Measurements from ENCODE around the gene GALNT18. TPM values are rescaled to one million over a fixed set of nuclear protein-coding genes. Genes with fewer than 3 reads are reported as not detected.
A peak's percentile ranks its signal among the peaks of the same experiment; 100 is the strongest.

The GALNT18 gene
- total and polyA plus RNA-seq, 2 experiments from 2014 or later = 4.3 to 10.8 TPM

- Mint-ChIP-seq H3K4me1 (peaks cover 37% of the 10 kb centered on the region), H3K9me3 (no peaks in the 10 kb centered on the region), H3K27ac (no peak overlapping the region), H3K36me3 (ENCODE audit: low read depth) (no peaks in the 10 kb centered on the region), H3K27me3 (ENCODE audit: insufficient read depth, low read depth, poor library complexity) (peaks cover 24% of the 10 kb centered on the region), H3K4me3 (no peak overlapping the region)
- Histone ChIP-seq H3F3A (replicated peaks; ENCODE audit: low read depth) (no peaks in the 10 kb centered on the region), H4K20me1 (replicated peaks; ENCODE audit: insufficient read depth) (peaks cover 1% of the 10 kb centered on the region; the same call in 1 of the 2 replicates), H3K79me2 (replicated peaks; ENCODE audit: insufficient read depth) (no peaks in the 10 kb centered on the region), H3K4me2 (0 out of 2 replicates have a peak overlapping the region, but pooled peaks have one; percentile 34), H3K27me3 (ENCODE audit: insufficient read depth) (peaks cover 69% of the 10 kb centered on the region), H2AFZ (no peak overlapping the region; the same call in 1 of the 2 replicates), H3K4me1 (ENCODE audit: insufficient read depth) (peaks cover 35% of the 10 kb centered on the region), H3K4me3 (no peak overlapping the region), H3K27ac (ENCODE audit: low read depth) (no peak overlapping the region), H3K9me2 (ENCODE audit: insufficient read depth) (0 out of 2 replicates have a peak, but pooled peaks cover 7% of the 10 kb centered on the region), H3K36me3 (ENCODE audit: insufficient read depth) (no peaks in the 10 kb centered on the region)
- ATAC-seq (no peak), DNase-seq (ENCODE audit: low spot score) (no peak)
- TF ChIP-seq, protein P1, sequence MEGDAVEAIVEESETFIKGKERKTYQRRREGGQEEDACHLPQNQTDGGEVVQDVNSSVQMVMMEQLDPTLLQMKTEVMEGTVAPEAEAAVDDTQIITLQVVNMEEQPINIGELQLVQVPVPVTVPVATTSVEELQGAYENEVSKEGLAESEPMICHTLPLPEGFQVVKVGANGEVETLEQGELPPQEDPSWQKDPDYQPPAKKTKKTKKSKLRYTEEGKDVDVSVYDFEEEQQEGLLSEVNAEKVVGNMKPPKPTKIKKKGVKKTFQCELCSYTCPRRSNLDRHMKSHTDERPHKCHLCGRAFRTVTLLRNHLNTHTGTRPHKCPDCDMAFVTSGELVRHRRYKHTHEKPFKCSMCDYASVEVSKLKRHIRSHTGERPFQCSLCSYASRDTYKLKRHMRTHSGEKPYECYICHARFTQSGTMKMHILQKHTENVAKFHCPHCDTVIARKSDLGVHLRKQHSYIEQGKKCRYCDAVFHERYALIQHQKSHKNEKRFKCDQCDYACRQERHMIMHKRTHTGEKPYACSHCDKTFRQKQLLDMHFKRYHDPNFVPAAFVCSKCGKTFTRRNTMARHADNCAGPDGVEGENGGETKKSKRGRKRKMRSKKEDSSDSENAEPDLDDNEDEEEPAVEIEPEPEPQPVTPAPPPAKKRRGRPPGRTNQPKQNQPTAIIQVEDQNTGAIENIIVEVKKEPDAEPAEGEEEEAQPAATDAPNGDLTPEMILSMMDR (conservative IDR thresholded peaks at IDR 0.05; ENCODE audit: low read depth in 2 of 2) = no peak
- no peak for TF ChIP-seq ZNF462 (CRISPR knock-in tag; IDR thresholded peaks at IDR 0.05)
- no peak for TF ChIP-seq ZNF114 (CRISPR knock-in tag; IDR thresholded peaks at IDR 0.05)
- TF ChIP-seq ETS1 (IDR thresholded peaks at IDR 0.05) = no peak
- TF ChIP-seq NANOG (IDR thresholded peaks at IDR 0.05; ENCODE audit: borderline replicate concordance) = no peak
- no peak for TF ChIP-seq EZH2 (IDR thresholded peaks at IDR 0.05; ENCODE audit: low read depth, unreplicated experiment)
- no peak for TF ChIP-seq POLR2AphosphoS5 (IDR thresholded peaks at IDR 0.05; ENCODE audit: low read depth)
These were observed 3.1 kb upstream of the GALNT18 start for GRCh38 chr11:11624926-11625325.
